Hepatocyte (in vitro differentiated cells): Measurements from ENCODE around the gene WDR18.

Experiments used
- CTCF ChIP-seq: fragments of 200-600 bp; sonication (generic); IDR thresholded peaks from 2 replicates; pipeline ENCODE4 v1.5.1; 2016; ENCODE audit warnings: antibody characterized with exemption, mild to moderate bottlenecking; ENCODE audit not compliant: poor library complexity
- EZH2phosphoT487 ChIP-seq: fragments of 200-600 bp; sonication (generic); IDR thresholded peaks from one replicate; pipeline ENCODE4 v1.6.1; 2018; ENCODE audit warnings: antibody characterized with exemption, mild to moderate bottlenecking, low read depth, moderate library complexity; ENCODE audit not compliant: unreplicated experiment, severe bottlenecking

- no peak for TF ChIP-seq CTCF
- TF ChIP-seq EZH2phosphoT487: no peak
Observed at GRCh38 chr19:1026783-1027649, 42.9 kb downstream of the WDR18 start.
